ENCODE measurements around the gene NADK2.

DNA sequence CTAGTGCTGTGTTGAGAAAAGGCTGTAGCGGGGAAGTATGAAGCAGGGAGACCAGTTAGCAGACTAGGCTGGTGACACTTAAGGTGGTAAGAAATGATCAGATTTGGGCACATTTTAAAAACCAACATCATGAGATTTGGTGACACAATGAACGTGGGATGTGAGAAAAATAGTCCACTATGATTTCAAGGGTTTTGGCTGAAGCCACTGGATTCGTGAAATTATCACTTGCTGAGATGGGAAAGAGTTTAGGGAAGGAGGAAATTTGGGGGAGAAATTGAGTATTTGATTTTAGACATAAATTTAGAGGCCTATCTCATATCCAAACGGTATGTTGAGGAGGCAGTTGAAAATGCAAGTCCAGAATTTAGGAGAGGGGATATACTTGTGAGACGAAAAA is 66.7 kb downstream of the NADK2 start:
- TF ChIP-seq, protein P1, sequence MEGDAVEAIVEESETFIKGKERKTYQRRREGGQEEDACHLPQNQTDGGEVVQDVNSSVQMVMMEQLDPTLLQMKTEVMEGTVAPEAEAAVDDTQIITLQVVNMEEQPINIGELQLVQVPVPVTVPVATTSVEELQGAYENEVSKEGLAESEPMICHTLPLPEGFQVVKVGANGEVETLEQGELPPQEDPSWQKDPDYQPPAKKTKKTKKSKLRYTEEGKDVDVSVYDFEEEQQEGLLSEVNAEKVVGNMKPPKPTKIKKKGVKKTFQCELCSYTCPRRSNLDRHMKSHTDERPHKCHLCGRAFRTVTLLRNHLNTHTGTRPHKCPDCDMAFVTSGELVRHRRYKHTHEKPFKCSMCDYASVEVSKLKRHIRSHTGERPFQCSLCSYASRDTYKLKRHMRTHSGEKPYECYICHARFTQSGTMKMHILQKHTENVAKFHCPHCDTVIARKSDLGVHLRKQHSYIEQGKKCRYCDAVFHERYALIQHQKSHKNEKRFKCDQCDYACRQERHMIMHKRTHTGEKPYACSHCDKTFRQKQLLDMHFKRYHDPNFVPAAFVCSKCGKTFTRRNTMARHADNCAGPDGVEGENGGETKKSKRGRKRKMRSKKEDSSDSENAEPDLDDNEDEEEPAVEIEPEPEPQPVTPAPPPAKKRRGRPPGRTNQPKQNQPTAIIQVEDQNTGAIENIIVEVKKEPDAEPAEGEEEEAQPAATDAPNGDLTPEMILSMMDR (IDR thresholded peaks at IDR 0.05): no peak
- TF ChIP-seq RAD21 (IDR thresholded peaks at IDR 0.05; ENCODE audit: low read length) (no peak), MXI1 (IDR thresholded peaks at IDR 0.05; ENCODE audit: low read depth, low read length) (no peak), FOXJ3 (CRISPR knock-in tag; IDR thresholded peaks at IDR 0.05) (no peak), NFIC (IDR thresholded peaks at IDR 0.05; ENCODE audit: borderline replicate concordance) (no peak), TAF1 (IDR thresholded peaks at IDR 0.05; ENCODE audit: borderline replicate concordance, low read depth, low read length) (no peak)
- TF ChIP-seq, protein P2, sequence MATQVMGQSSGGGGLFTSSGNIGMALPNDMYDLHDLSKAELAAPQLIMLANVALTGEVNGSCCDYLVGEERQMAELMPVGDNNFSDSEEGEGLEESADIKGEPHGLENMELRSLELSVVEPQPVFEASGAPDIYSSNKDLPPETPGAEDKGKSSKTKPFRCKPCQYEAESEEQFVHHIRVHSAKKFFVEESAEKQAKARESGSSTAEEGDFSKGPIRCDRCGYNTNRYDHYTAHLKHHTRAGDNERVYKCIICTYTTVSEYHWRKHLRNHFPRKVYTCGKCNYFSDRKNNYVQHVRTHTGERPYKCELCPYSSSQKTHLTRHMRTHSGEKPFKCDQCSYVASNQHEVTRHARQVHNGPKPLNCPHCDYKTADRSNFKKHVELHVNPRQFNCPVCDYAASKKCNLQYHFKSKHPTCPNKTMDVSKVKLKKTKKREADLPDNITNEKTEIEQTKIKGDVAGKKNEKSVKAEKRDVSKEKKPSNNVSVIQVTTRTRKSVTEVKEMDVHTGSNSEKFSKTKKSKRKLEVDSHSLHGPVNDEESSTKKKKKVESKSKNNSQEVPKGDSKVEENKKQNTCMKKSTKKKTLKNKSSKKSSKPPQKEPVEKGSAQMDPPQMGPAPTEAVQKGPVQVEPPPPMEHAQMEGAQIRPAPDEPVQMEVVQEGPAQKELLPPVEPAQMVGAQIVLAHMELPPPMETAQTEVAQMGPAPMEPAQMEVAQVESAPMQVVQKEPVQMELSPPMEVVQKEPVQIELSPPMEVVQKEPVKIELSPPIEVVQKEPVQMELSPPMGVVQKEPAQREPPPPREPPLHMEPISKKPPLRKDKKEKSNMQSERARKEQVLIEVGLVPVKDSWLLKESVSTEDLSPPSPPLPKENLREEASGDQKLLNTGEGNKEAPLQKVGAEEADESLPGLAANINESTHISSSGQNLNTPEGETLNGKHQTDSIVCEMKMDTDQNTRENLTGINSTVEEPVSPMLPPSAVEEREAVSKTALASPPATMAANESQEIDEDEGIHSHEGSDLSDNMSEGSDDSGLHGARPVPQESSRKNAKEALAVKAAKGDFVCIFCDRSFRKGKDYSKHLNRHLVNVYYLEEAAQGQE (IDR thresholded peaks at IDR 0.05; ENCODE audit: low read depth, low read length): no peak
